IMR-90 (cell line): ENCODE measurements around the gene C3orf22. TPM values are rescaled to one million over a fixed set of nuclear protein-coding genes. Genes with fewer than 3 reads are reported as not detected.

ENCODE experiments used
- ATAC-seq: fragments of 200-7000 bp; cut with Tn5 transposase; 2 replicates; pipeline ENCODE4 v1.9.1; 2020; ENCODE audit warnings: low read depth, mild to moderate bottlenecking, moderate library complexity
- BruUV-seq: library from RNA; stranded (reverse); fragments of 400-500 nt; replicated peaks from 2 replicates; lab custom pipeline; 2021; lab: Mats Ljungman, UMichigan
- CTCF ChIA-PET: fragments of 300-600 bp; formaldehyde crosslinking; extraction: SDS; loops from one replicate; lab custom pipeline; 2021; ENCODE audit warnings: antibody characterized with exemption; lab: Yijun Ruan, JAX
- POLR2A ChIA-PET: fragments of 300-600 bp; sonication (Branson Sonifier 250); formaldehyde crosslinking; loops from one replicate; lab custom pipeline; 2022; ENCODE audit warnings: antibody characterized with exemption; ENCODE audit not compliant: unreplicated experiment; lab: Charles Lee
- DNase-seq: peaks from one replicate; pipeline ENCODE4 v3.0.0; 2013
- H2AFZ ChIP-seq: replicated peaks from 2 replicates; pipeline ENCODE3; 2013; ENCODE audit warnings: low read length, mild to moderate bottlenecking; ENCODE audit not compliant: poor library complexity
- H2AK5ac ChIP-seq: 2 replicates; pipeline ENCODE4 v1.6.1; 2013; ENCODE audit warnings: low read depth, low read length, inconsistent platforms
- H2AK9ac ChIP-seq: replicated peaks from 2 replicates; pipeline ENCODE3; 2013; ENCODE audit warnings: mild to moderate bottlenecking, low read depth, low read length, moderate library complexity; ENCODE audit not compliant: poor library complexity
- H2BK120ac ChIP-seq: 2 replicates; pipeline ENCODE4 v1.6.1; 2013; ENCODE audit warnings: low read depth, low read length, inconsistent platforms
- H2BK15ac ChIP-seq: 3 replicates; pipeline ENCODE4 v1.6.1; 2013; ENCODE audit warnings: low read depth, low read length, inconsistent platforms
- H2BK20ac ChIP-seq: 2 replicates; pipeline ENCODE4 v1.6.1; 2013; ENCODE audit warnings: low read depth, mild to moderate bottlenecking, inconsistent platforms, low read length, moderate library complexity
- H2BK5ac ChIP-seq: 2 replicates; pipeline ENCODE4 v1.6.1; 2013; ENCODE audit warnings: mild to moderate bottlenecking, low read depth, low read length, inconsistent platforms; ENCODE audit not compliant: poor library complexity, severe bottlenecking
- H3K14ac ChIP-seq: replicated peaks from 2 replicates; pipeline ENCODE4 v1.6.1; 2013; ENCODE audit warnings: low read depth, low read length, inconsistent platforms
- H3K18ac ChIP-seq: 2 replicates; pipeline ENCODE4 v1.6.1; 2013; ENCODE audit warnings: low read depth, low read length, control low read depth
- H3K23ac ChIP-seq: 2 replicates; pipeline ENCODE4 v1.6.1; 2013; ENCODE audit warnings: low read depth, low read length, inconsistent platforms
- H3K27ac ChIP-seq: 2 replicates; pipeline ENCODE4 v1.5.1; 2013; ENCODE audit warnings: mild to moderate bottlenecking, control low read depth, low read length; ENCODE audit not compliant: insufficient read depth
- H3K27me3 ChIP-seq: 2 replicates; pipeline ENCODE4 v1.6.1; 2013; ENCODE audit warnings: low read length; ENCODE audit not compliant: control insufficient read depth, insufficient read depth
- H3K36me3 ChIP-seq: 2 replicates; pipeline ENCODE4 v1.6.1; 2013; ENCODE audit warnings: low read length, mixed read lengths; ENCODE audit not compliant: control insufficient read depth, insufficient read depth
- H3K4ac ChIP-seq: 2 replicates; pipeline ENCODE4 v1.6.1; 2013; ENCODE audit warnings: low read depth, low read length, inconsistent platforms
- H3K4me1 ChIP-seq: 2 replicates; pipeline ENCODE4 v1.6.1; 2013; ENCODE audit warnings: low read length, mixed read lengths; ENCODE audit not compliant: control insufficient read depth, insufficient read depth
- H3K4me2 ChIP-seq: 2 replicates; pipeline ENCODE4 v1.6.1; 2013; ENCODE audit warnings: low read depth, mild to moderate bottlenecking, control low read depth, low read length, moderate library complexity
- H3K4me3 ChIP-seq: 2 replicates; pipeline ENCODE4 v1.5.1; 2013; ENCODE audit warnings: low read depth, mild to moderate bottlenecking, control low read depth, low read length, moderate library complexity; ENCODE audit not compliant: insufficient read depth
- H3K56ac ChIP-seq: 2 replicates; pipeline ENCODE4 v1.6.1; 2013; ENCODE audit warnings: low read length, inconsistent platforms; ENCODE audit not compliant: insufficient read depth; ENCODE audit errors: extremely low read depth
- H3K79me1 ChIP-seq, 2 experiments: 2 replicates each; pipeline ENCODE4 v1.6.1; 2013; ENCODE audit warnings: low read length in 2 of 2, inconsistent platforms in 1 of 2, low read depth in 1 of 2
- H3K9ac ChIP-seq: 2 replicates; pipeline ENCODE4 v1.6.1; 2013; ENCODE audit warnings: low read depth, low read length, control low read depth
- H3K9me1 ChIP-seq: 2 replicates; pipeline ENCODE4 v1.6.1; 2013; ENCODE audit warnings: low read length, inconsistent platforms; ENCODE audit not compliant: insufficient read depth
- H3K9me3 ChIP-seq: 2 replicates; pipeline ENCODE4 v1.6.1; 2013; ENCODE audit warnings: low read length; ENCODE audit not compliant: control insufficient read depth, insufficient read depth
- H4K20me1 ChIP-seq: 2 replicates; pipeline ENCODE4 v1.6.1; 2013; ENCODE audit warnings: low read length, inconsistent platforms; ENCODE audit not compliant: insufficient read depth
- H4K5ac ChIP-seq: 2 replicates; pipeline ENCODE4 v1.6.1; 2013; ENCODE audit warnings: mild to moderate bottlenecking, low read depth, low read length, control low read depth
- H4K8ac ChIP-seq, 2 experiments: 2 replicates each; pipeline ENCODE4 v1.6.1; 2013; ENCODE audit warnings: low read depth in 2 of 2, low read length in 2 of 2, control low read depth in 1 of 2, inconsistent platforms in 1 of 2
- H4K91ac ChIP-seq: 2 replicates; pipeline ENCODE4 v1.6.1; 2013; ENCODE audit warnings: low read depth, low read length, inconsistent platforms; ENCODE audit not compliant: insufficient read depth
- ELK1 ChIP-seq: fragments of 150-350 bp; IDR thresholded peaks from 2 replicates; pipeline ENCODE4 v1.6.1; 2016; ENCODE audit warnings: low read depth, mild to moderate bottlenecking, low read length, moderate library complexity, borderline replicate concordance
- MAFK ChIP-seq: IDR thresholded peaks from 2 replicates; pipeline ENCODE4 v1.6.1; 2012; ENCODE audit warnings: low read depth, low read length, improper control_type of control experiment
- RAD21 ChIP-seq: IDR thresholded peaks from 2 replicates; pipeline ENCODE4 v1.6.1; 2012; ENCODE audit warnings: low read length, improper control_type of control experiment
- WGBS, 2 experiments: methylation state at CpG; one replicate each; pipeline versions ENCODE4 v1.1.5 to v1.1.7; 2013; ENCODE audit warnings: missing lambda C conversion rate in 2 of 2; ENCODE audit not compliant: insufficient read length in 1 of 2; ENCODE audit errors: extremely low coverage in 2 of 2; 5-methylcytosine and 5-hydroxymethylcytosine counted together
- dilution Hi-C: fragments of 300-500 bp; cut with HindIII; formaldehyde crosslinking; loops from one replicate; pipeline ENCODE4 v1.14.3; 2018; ENCODE audit warnings: low sequenced_read_pairs; ENCODE audit not compliant: unreplicated experiment
- in situ Hi-C: fragments of 300-500 bp; cut with MboI; formaldehyde crosslinking; loops from 3 replicates; pipeline ENCODE4 v1.14.3; 2019; ENCODE audit warnings: low sequenced_read_pairs, inconsistent platforms, mixed read lengths
- intact Hi-C: fragments of 100-400 bp; cut with micrococcal nuclease; formaldehyde crosslinking; loops from 2 replicates; pipeline ENCODE4 v1.10.0; 2022
- polyA plus RNA-seq, 3 experiments: library from polyadenylated mRNA; depleted of rRNA; stranded (reverse); fragments of >200 nt; gene quantifications; 2 replicates each; pipeline ENCODE4 v1.2.3, GENCODE V29; 2012; ENCODE audit warnings: low replicate concordance in 1 of 3
- total RNA-seq: library from RNA; depleted of rRNA; stranded (reverse); fragments of >200 nt; gene quantifications from 2 replicates; pipeline ENCODE4 v1.2.3, GENCODE V29; 2012

Gene C3orf22
- total and polyA plus RNA-seq, 2 of the 4 experiments (the other 2 are of a cell fraction), result not detected

DNA sequence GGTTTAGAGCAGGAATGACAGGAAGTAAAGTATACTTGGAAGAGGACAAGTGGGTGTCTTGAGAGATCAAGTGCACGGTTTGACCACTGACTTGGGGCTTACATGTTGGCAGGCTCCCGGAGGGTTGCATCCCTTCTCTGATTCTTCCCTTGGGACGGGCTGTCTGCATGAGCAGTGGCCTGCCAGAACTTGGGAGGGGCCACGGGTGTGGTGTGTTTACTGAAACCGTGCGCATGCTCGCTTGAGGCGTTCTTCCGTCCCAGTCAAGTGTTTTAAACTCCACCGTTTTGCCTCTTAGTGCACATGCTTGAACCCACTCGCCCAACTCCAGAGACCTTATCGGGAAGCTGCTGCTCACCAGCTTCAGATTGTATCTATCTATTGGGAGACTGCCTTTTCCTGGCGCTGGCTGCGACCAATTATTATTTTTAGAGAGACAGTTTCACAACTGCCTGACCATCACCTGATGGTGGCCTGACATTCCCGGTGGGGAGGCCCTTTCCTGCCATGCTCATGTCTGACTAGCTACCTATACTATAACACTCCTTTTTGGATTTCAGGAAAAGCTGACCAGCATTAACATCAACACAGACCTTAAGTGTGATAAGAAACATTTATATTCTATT, 14.9 kb upstream of the C3orf22 start:
- no peak for TF ChIP-seq ELK1
- no peak for TF ChIP-seq MAFK
- TF ChIP-seq RAD21, result no peak
- CTCF ChIA-PET, result no interaction called here

More for the DNA sequence above, 14.9 kb upstream of the C3orf22 start:
- no peak overlapping the region for H3K27ac ChIP-seq
- peaks cover 27% of the 10 kb centered on the region for H3K27me3 ChIP-seq
- no peak overlapping the region for H3K23ac ChIP-seq
- 72% methylated on average over 10 of the region's 15 CpGs; no CpG with 5 or more reads in 1 of the 2 experiments for WGBS, 2 experiments
- H4K8ac ChIP-seq, result no peak overlapping the region
- no peak overlapping the region for H3K14ac ChIP-seq
- no peaks in the 10 kb centered on the region for H3K36me3 ChIP-seq
- H3K9me3 ChIP-seq, result no peaks in the 10 kb centered on the region
- no peak overlapping the region for H2AK5ac ChIP-seq
- in situ Hi-C loops (no loop called here), dilution Hi-C loops (no loop called here), intact Hi-C loops (no loop called here)
- H3K4me1 ChIP-seq, result no peaks in the 10 kb centered on the region
- no peak overlapping the region for H2BK20ac ChIP-seq
- no peak overlapping the region for H2BK120ac ChIP-seq
- H3K4me3 ChIP-seq, result no peak overlapping the region
- H3K4me2 ChIP-seq, result no peak overlapping the region
- H2BK5ac ChIP-seq, result no peak overlapping the region
- H3K9ac ChIP-seq, result no peak overlapping the region
- POLR2A ChIA-PET, result interaction anchor here (0.5 kb wide), 1 partner anchor 792 kb away, joined by 3 read pairs; no protein-coding TSS in a partner anchor
- no peak overlapping the region for H4K91ac ChIP-seq
- no peak overlapping the region for H3K56ac ChIP-seq
- no peak overlapping the region for H2AK9ac ChIP-seq
- no peaks in the 10 kb centered on the region for H3K9me1 ChIP-seq
- H3K4ac ChIP-seq, result no peak overlapping the region
- DNase-seq (no peak), ATAC-seq (no peak)
- no peak overlapping the region for H2AFZ ChIP-seq
- no TSS peak for BruUV-seq
- no peaks in the 10 kb centered on the region for H3K79me1 ChIP-seq
- no peak overlapping the region for H4K5ac ChIP-seq
- H4K20me1 ChIP-seq, result no peaks in the 10 kb centered on the region
- H3K18ac ChIP-seq, result no peak overlapping the region
- H2BK15ac ChIP-seq, result no peak overlapping the region
